HG02884 (cell line): Measurements from ENCODE around the gene ZFY.

ENCODE experiments used
- ATAC-seq: cut with Tn5 transposase; IDR thresholded peaks from one replicate; pipeline ENCODE4 v1.9.1; 2021; ENCODE audit warnings: mild to moderate bottlenecking, moderate library complexity; ENCODE audit not compliant: unreplicated experiment

Gene ZFY

GRCh38 chrY:2934861-2935715, at the start of gene ZFY:
Gene ZFY, plus strand, starts transcription at chrY:2935381. Its CDS starts 18,556 bp downstream, at chrY:2953937.
- ATAC-seq = peak; percentile 20

GRCh38 chrY:2885880-2886279, 49.3 kb upstream of the ZFY start:
- no peak for ATAC-seq

GRCh38 chrY:2887386-2887785, 47.8 kb upstream of the ZFY start:
- no peak for ATAC-seq

- ATAC-seq = peak; percentile 88
Observed at GRCh38 chrY:2887955-2888354, 47.2 kb upstream of the ZFY start.

GRCh38 chrY:2893471-2893870, 41.7 kb upstream of the ZFY start:
- no peak for ATAC-seq

GRCh38 chrY:2896050-2896449, 39.1 kb upstream of the ZFY start:
- peak; percentile 84 for ATAC-seq

- ATAC-seq = no peak
Observed at GRCh38 chrY:2907356-2907755, 27.8 kb upstream of the ZFY start.

GRCh38 chrY:2913066-2913815, 21.9 kb upstream of the ZFY start:
- peak; percentile 75 for ATAC-seq

GRCh38 chrY:2934078-2934477, 1.1 kb upstream of the ZFY start:
- ATAC-seq = no peak

- peak; percentile 78 for ATAC-seq
Observed at GRCh38 chrY:2935716-2936435, 695 bp downstream of the ZFY start.

- no peak for ATAC-seq
Observed at GRCh38 chrY:2936436-2936750, 1.2 kb downstream of the ZFY start.

GRCh38 chrY:2937149-2937548, 2.0 kb downstream of the ZFY start:
- ATAC-seq = no peak

GRCh38 chrY:2949590-2950252, 14.5 kb downstream of the ZFY start:
- peak; percentile 80 for ATAC-seq

GRCh38 chrY:2950655-2951054, 15.5 kb downstream of the ZFY start:
- peak; percentile 50 for ATAC-seq

GRCh38 chrY:2952912-2953311, 17.7 kb downstream of the ZFY start:
- ATAC-seq = no peak

- ATAC-seq = no peak
Observed at GRCh38 chrY:2954735-2955134, 19.6 kb downstream of the ZFY start.

- ATAC-seq = no peak
Observed at GRCh38 chrY:2955561-2955960, 20.4 kb downstream of the ZFY start.

- ATAC-seq = no peak
Observed at GRCh38 chrY:2962061-2962460, 26.9 kb downstream of the ZFY start.

- no peak for ATAC-seq
Observed at GRCh38 chrY:2964814-2965213, 29.6 kb downstream of the ZFY start.

- no peak for ATAC-seq
Observed at GRCh38 chrY:2965629-2966028, 30.4 kb downstream of the ZFY start.

GRCh38 chrY:2969561-2969960, 34.4 kb downstream of the ZFY start:
- ATAC-seq = no peak
